Stomach smooth muscle (tissue), 2 donors: ENCODE results near the gene DHX57.
"Not testable (repeated sequence)": the region's sequence is repeated elsewhere in the genome, so short reads cannot be mapped to it uniquely, and the experiment has no call there.

Experiments used
- H3K27ac ChIP-seq: one replicate; pipeline ENCODE4 v1.7.0; 2013; ENCODE audit warnings: mild to moderate bottlenecking, low read length, inconsistent platforms
- H3K27me3 ChIP-seq, 2 donors: one replicate each; pipeline ENCODE4 v1.7.0; 2013; ENCODE audit warnings: low read length in 2 of 2; ENCODE audit not compliant: insufficient read depth in 2 of 2, control insufficient read depth in 1 of 2
- H3K36me3 ChIP-seq, 2 donors: one replicate each; pipeline ENCODE4 v1.7.0; 2013; ENCODE audit warnings: low read length in 2 of 2; ENCODE audit not compliant: control insufficient read depth in 2 of 2, insufficient read depth in 2 of 2
- H3K4me1 ChIP-seq: one replicate; pipeline ENCODE4 v1.7.0; 2013; ENCODE audit warnings: low read length; ENCODE audit not compliant: control insufficient read depth, insufficient read depth
- H3K4me3 ChIP-seq, 2 donors: one replicate each; pipeline ENCODE4 v1.7.0; 2013; ENCODE audit warnings: low read length in 2 of 2
- H3K9ac ChIP-seq, 2 donors: one replicate each; pipeline ENCODE4 v1.7.0; 2013; ENCODE audit warnings: low read length in 2 of 2, mild to moderate bottlenecking in 1 of 2
- H3K9me3 ChIP-seq, 2 donors: one replicate each; pipeline ENCODE4 v1.7.0; 2013; ENCODE audit warnings: low read length in 2 of 2; ENCODE audit not compliant: control insufficient read depth in 2 of 2
- donor health status: healthy.
- donor health status: Pancreatic carcinoma.

DHX57 gene

DNA sequence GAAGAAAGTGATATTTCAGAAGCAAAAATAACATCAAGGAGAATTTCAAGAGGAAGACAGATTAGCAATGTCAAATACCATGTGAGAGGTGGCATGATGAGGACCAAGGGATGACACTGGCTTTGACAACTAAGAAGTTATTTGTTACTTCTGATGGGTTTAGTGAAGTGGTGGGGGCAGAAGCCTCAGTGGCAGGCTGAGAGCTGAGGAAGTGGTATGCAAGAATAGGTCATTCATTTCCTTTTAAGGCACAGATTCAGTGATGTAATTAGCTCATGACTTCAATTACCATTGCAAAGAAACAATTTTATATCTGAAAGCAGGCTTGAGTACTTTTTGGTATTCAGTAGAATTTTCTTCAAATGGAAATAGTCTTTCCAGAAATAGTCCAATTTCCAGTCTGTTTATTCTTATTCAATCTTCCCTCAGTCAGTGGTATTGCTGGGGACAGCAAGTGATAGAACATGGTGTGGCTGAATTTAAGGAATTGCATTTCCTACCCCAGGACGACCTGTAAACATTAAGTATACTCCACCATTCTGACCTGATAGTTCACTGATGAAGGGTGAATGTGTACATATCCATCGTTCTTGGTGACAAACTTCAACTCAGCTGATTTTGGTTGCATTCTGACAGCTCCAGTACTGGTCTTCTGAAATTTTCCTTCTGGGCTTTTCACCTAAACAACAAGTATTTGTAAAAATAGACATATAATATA, 69.6 kb downstream of the DHX57 start:
- Histone ChIP-seq H3K27ac (no peak overlapping the region), H3K4me3 (no peak overlapping the region), H3K4me1 (no peaks in the 10 kb centered on the region), H3K36me3 (peaks cover 23 to 26% of the 10 kb centered on the region in 2 donors), H3K9me3 (no peaks in the 10 kb centered on the region), H3K27me3 (no peaks in the 10 kb centered on the region), H3K9ac (no peak overlapping the region)

GRCh38 chr2:38797953-38798352, 77.8 kb downstream of the DHX57 start:
- Histone ChIP-seq H3K27me3 (no peaks in the 10 kb centered on the region), H3K9ac (no peak overlapping the region), H3K9me3 (no peaks in the 10 kb centered on the region), H3K27ac (no peak overlapping the region), H3K4me1 (no peaks in the 10 kb centered on the region), H3K4me3 (no peak overlapping the region), H3K36me3 (peaks cover 8 to 9% of the 10 kb centered on the region in 2 donors)

GRCh38 chr2:38797250-38797676, 78.5 kb downstream of the DHX57 start:
- peaks cover 4 to 5% of the 10 kb centered on the region in 2 donors for H3K36me3 ChIP-seq
- no peak overlapping the region for H3K9ac ChIP-seq
- no peak overlapping the region for H3K27ac ChIP-seq
- no peak overlapping the region for H3K4me3 ChIP-seq
- no peaks in the 10 kb centered on the region for H3K9me3 ChIP-seq
- H3K27me3 ChIP-seq: no peaks in the 10 kb centered on the region
- no peaks in the 10 kb centered on the region for H3K4me1 ChIP-seq

DNA sequence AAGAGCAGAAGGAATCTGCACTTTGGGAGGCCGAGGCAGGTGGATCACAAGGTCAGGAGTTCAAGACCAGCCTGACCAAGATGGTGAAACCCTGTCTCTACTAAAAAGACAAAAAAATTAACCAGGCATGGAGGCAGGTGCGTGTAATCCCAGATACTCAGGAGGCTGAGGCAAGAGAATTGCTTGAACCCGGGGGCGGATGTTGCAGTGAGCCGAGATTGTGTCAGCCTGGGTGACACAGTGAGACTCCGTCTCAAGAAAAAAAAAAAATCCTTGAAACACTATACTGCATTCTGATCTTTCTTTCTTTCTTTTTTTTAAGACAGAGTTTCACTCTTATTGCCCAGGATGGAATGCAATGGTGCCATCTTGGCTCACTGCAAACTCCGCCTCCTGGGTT, 80.7 kb downstream of the DHX57 start:
- not testable (repeated sequence) for H3K9me3 ChIP-seq, H3K36me3 ChIP-seq, H3K9ac ChIP-seq, H3K27ac ChIP-seq, H3K4me3 ChIP-seq, H3K4me1 ChIP-seq, H3K27me3 ChIP-seq

DNA sequence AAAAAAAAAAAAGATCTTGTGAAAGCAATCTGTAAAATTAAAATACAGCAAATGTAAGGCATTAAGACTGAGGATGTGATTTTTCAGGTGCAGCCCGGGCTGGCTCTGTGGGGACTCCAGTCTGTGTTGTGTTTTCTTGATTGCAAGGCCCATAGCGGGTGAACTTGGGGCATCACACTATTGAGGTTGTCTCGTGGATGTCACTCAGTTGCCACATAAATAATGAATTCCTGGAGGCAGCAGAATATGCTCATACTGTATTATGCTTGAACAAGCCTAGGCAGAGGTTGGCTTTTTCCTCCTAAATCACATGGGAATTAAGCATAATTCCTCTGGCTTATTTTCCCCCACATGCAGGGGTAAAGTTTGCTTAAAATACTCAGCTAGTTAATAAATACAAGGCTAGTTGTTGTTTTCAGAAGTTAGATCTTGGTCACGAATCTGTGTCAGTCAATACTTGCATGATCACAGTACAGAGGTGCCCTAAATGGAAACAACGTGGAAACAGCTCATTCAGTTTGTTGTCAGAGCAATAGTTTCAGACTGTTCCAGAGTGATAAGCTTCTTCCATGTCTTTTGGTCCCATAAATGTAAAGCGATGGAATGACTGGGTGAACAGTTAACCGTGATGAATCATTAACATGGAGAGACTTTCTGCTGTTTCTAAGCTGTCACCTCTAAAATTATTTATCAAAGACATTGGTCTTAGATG, 81.3 kb downstream of the DHX57 start:
- Histone ChIP-seq H3K27ac (no peak overlapping the region), H3K36me3 (peaks cover 0 to 5% of the 10 kb centered on the region in 2 donors), H3K27me3 (no peaks in the 10 kb centered on the region), H3K9ac (no peak overlapping the region), H3K4me1 (no peaks in the 10 kb centered on the region), H3K9me3 (no peaks in the 10 kb centered on the region), H3K4me3 (no peak overlapping the region)

- H3K9ac ChIP-seq: no peak overlapping the region
These were observed 82.2 kb downstream of the DHX57 start for GRCh38 chr2:38793511-38793910.

DNA sequence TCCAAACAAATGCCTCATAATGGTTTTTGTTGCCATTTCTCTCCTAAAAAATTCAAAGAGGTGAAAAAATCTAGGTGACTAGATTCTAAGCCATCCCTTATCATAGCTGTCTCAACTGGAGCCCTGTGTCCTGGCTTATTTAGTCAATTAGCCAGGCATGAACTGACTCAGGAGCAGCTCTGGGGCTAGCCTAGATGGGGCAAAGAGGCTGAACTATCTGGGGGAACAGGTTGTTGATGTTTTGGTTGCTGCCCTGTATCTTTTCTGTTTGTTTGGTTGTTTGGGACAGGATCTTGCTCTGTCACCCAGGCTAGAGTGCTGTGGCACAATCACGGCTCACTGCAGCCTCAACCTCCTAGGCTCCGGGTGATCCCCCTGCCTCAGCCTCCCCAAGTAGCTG, 83.0 kb downstream of the DHX57 start:
- H3K9me3 ChIP-seq: no peaks in the 10 kb centered on the region
- no peak overlapping the region for H3K27ac ChIP-seq

More at GRCh38 chr2:38793511-38793910, 82.2 kb downstream of the DHX57 start:
- H3K27ac ChIP-seq: no peak overlapping the region
- no peaks in the 10 kb centered on the region for H3K4me1 ChIP-seq
- H3K9me3 ChIP-seq: no peaks in the 10 kb centered on the region
- no peaks in the 10 kb centered on the region for H3K27me3 ChIP-seq
- H3K4me3 ChIP-seq: no peak overlapping the region
- H3K36me3 ChIP-seq: peaks cover 0 to 5% of the 10 kb centered on the region in 2 donors

DNA sequence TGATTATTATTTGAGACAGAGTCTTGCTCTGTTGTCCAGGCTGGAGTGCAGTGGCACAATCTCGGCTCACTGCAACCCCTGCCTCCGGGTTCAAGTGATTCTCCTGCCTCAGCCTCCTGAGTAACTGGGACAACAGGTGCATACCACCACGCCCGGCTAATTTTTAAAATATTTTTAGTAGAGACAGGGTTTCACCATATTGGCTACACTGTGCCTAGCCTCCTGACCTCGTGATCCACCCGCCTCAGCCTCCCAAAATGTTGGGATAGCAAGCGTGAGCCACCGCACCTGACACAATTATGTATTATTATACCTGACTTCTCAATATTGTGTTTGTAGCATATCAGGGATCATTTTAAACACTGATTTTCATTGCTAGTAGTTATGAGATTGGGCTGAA, 83.4 kb downstream of the DHX57 start:
- H3K9me3 ChIP-seq, H3K4me1 ChIP-seq, H3K4me3 ChIP-seq, H3K36me3 ChIP-seq, H3K27me3 ChIP-seq, H3K9ac ChIP-seq, H3K27ac ChIP-seq: not testable (repeated sequence)

More for the DNA sequence above, 83.0 kb downstream of the DHX57 start:
- H3K36me3 ChIP-seq: peaks cover 0 to 5% of the 10 kb centered on the region in 2 donors
- H3K4me3 ChIP-seq: no peak overlapping the region
- no peaks in the 10 kb centered on the region for H3K4me1 ChIP-seq
- no peak overlapping the region for H3K9ac ChIP-seq
- no peaks in the 10 kb centered on the region for H3K27me3 ChIP-seq

GRCh38 chr2:38791744-38792143, 84.0 kb downstream of the DHX57 start:
- Histone ChIP-seq H3K27ac (no peak overlapping the region), H3K27me3 (no peaks in the 10 kb centered on the region), H3K9ac (no peak overlapping the region), H3K9me3 (no peaks in the 10 kb centered on the region), H3K36me3 (no peaks in the 10 kb centered on the region), H3K4me3 (no peak overlapping the region), H3K4me1 (no peaks in the 10 kb centered on the region)

DNA sequence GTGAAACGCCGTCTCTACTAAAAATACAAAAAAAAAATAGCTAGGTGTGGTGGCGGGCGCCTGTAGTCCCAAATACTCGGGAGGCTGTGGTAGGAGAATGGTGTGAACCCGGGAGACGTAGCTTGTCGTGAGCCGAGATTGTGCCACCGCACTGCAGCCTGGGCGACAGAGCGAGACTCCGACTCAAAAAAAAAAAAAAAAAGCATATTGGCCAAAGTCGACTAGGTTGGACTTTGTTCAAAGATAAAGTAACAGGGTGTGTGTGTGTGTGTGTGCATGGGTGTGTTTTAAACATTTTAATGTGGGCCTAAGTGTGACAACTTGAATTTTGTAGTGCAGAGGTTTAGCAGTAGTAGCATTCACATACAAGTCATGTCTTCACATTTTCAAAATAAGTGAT, 86.0 kb downstream of the DHX57 start:
- H3K4me1 ChIP-seq: no peaks in the 10 kb centered on the region
- no peaks in the 10 kb centered on the region for H3K9me3 ChIP-seq
- no peaks in the 10 kb centered on the region for H3K27me3 ChIP-seq
- no peak overlapping the region for H3K27ac ChIP-seq
- no peaks in the 10 kb centered on the region for H3K36me3 ChIP-seq
- H3K4me3 ChIP-seq: no peak overlapping the region
- H3K9ac ChIP-seq: no peak overlapping the region

- H3K9ac ChIP-seq: no peak overlapping the region
- no peaks in the 10 kb centered on the region for H3K36me3 ChIP-seq
These were observed 87.4 kb downstream of the DHX57 start for GRCh38 chr2:38788306-38788705.

More at GRCh38 chr2:38788306-38788705, 87.4 kb downstream of the DHX57 start:
- Histone ChIP-seq H3K4me1 (no peaks in the 10 kb centered on the region), H3K27me3 (no peaks in the 10 kb centered on the region), H3K4me3 (no peak overlapping the region), H3K27ac (no peak overlapping the region), H3K9me3 (no peaks in the 10 kb centered on the region)
